GM18868 (cell line): ENCODE measurements around the gene NAV2.

Experiments used
- ATAC-seq: cut with Tn5 transposase; IDR thresholded peaks from one replicate; pipeline ENCODE4 v1.9.1; 2021; ENCODE audit warnings: mild to moderate bottlenecking, moderate library complexity; ENCODE audit not compliant: unreplicated experiment

Gene NAV2

GRCh38 chr11:20161923-20162744 is 449.5 kb downstream of the NAV2 start:
- no peak for ATAC-seq

GRCh38 chr11:20162824-20163782 is 450.5 kb downstream of the NAV2 start:
- no peak for ATAC-seq

GRCh38 chr11:20163783-20164481 is 451.3 kb downstream of the NAV2 start:
- ATAC-seq = no peak
